Putamen (tissue), 1 donor: ENCODE measurements around the gene MAP2K4.

Experiments
- DNase-seq: peaks from one replicate; pipeline ENCODE4 v3.0.0-alpha.2; 2016; ENCODE audit warnings: low spot score

The MAP2K4 gene

GRCh38 chr17:12040478-12040877 is 19.8 kb downstream of the MAP2K4 start:
- no peak for DNase-seq

- no peak for DNase-seq
Measured at GRCh38 chr17:12041312-12041711, 20.6 kb downstream of the MAP2K4 start.

- DNase-seq, result no peak
Measured at GRCh38 chr17:12043702-12044101, 23.0 kb downstream of the MAP2K4 start.

GRCh38 chr17:12046786-12047185 is 26.1 kb downstream of the MAP2K4 start:
- DNase-seq, result no peak

GRCh38 chr17:12047681-12048376 is 27.2 kb downstream of the MAP2K4 start:
- no peak for DNase-seq

- no peak for DNase-seq
Measured at GRCh38 chr17:12048843-12049473, 28.3 kb downstream of the MAP2K4 start.

- no peak for DNase-seq
Measured at GRCh38 chr17:12050646-12051225, 30.1 kb downstream of the MAP2K4 start.

GRCh38 chr17:12053552-12053951 is 32.9 kb downstream of the MAP2K4 start:
- DNase-seq, result no peak

GRCh38 chr17:12055889-12056288 is 35.2 kb downstream of the MAP2K4 start:
- no peak for DNase-seq

GRCh38 chr17:12057520-12057919 is 36.8 kb downstream of the MAP2K4 start:
- no peak for DNase-seq

- no peak for DNase-seq
Measured at GRCh38 chr17:12058535-12058934, 37.9 kb downstream of the MAP2K4 start.

GRCh38 chr17:12062249-12062648 is 41.6 kb downstream of the MAP2K4 start:
- DNase-seq, result no peak

- no peak for DNase-seq
Measured at GRCh38 chr17:12064395-12064794, 43.7 kb downstream of the MAP2K4 start.

- DNase-seq, result no peak
Measured at GRCh38 chr17:12067485-12067884, 46.8 kb downstream of the MAP2K4 start.

GRCh38 chr17:12068946-12069345 is 48.3 kb downstream of the MAP2K4 start:
- DNase-seq, result no peak

GRCh38 chr17:12070561-12070960 is 49.9 kb downstream of the MAP2K4 start:
- DNase-seq, result no peak

GRCh38 chr17:12074346-12074745 is 53.7 kb downstream of the MAP2K4 start:
- DNase-seq, result no peak

- DNase-seq, result no peak
Measured at GRCh38 chr17:12077773-12078172, 57.1 kb downstream of the MAP2K4 start.

- DNase-seq, result no peak
Measured at GRCh38 chr17:12078791-12079190, 58.1 kb downstream of the MAP2K4 start.

- no peak for DNase-seq
Measured at GRCh38 chr17:12081720-12082119, 61.0 kb downstream of the MAP2K4 start.

GRCh38 chr17:12085076-12085949 is 64.6 kb downstream of the MAP2K4 start:
- peak; percentile 33 for DNase-seq

- no peak for DNase-seq
Measured at GRCh38 chr17:12088035-12088434, 67.4 kb downstream of the MAP2K4 start.
